Measurements from ENCODE around the gene KDM4F.

DNA sequence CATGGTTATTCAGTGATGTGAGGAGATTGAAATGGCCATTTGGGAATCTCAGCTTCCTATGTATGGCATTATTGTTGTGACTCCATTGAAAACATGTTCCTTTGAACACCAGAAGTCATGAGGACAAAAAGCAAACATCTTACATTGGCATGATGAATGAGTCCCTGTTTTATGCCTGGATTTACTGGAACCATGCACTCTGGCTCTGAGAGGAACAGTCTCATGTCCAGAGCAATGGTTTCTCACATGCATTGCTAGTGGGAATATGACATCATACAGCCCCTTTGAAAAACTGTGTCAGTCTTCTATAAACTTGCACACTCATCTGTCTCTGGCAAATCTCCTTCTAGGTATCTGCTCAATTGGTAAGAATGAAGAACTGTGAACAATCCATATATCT, 3.4 kb upstream of the KDM4F start:
- TF ChIP-seq, protein P1, sequence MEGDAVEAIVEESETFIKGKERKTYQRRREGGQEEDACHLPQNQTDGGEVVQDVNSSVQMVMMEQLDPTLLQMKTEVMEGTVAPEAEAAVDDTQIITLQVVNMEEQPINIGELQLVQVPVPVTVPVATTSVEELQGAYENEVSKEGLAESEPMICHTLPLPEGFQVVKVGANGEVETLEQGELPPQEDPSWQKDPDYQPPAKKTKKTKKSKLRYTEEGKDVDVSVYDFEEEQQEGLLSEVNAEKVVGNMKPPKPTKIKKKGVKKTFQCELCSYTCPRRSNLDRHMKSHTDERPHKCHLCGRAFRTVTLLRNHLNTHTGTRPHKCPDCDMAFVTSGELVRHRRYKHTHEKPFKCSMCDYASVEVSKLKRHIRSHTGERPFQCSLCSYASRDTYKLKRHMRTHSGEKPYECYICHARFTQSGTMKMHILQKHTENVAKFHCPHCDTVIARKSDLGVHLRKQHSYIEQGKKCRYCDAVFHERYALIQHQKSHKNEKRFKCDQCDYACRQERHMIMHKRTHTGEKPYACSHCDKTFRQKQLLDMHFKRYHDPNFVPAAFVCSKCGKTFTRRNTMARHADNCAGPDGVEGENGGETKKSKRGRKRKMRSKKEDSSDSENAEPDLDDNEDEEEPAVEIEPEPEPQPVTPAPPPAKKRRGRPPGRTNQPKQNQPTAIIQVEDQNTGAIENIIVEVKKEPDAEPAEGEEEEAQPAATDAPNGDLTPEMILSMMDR (IDR thresholded peaks at IDR 0.05), result no peak
- TF ChIP-seq POLR2A (IDR thresholded peaks at IDR 0.05), result no peak

All from right lobe of liver (tissue), 4 donors.